HG02623 (cell line): ENCODE results near the gene PSAT1.

Experiments
- ATAC-seq: cut with Tn5 transposase; IDR thresholded peaks from one replicate; pipeline ENCODE4 v1.9.1; 2021; ENCODE audit warnings: moderate library complexity; ENCODE audit not compliant: unreplicated experiment

Gene PSAT1

DNA sequence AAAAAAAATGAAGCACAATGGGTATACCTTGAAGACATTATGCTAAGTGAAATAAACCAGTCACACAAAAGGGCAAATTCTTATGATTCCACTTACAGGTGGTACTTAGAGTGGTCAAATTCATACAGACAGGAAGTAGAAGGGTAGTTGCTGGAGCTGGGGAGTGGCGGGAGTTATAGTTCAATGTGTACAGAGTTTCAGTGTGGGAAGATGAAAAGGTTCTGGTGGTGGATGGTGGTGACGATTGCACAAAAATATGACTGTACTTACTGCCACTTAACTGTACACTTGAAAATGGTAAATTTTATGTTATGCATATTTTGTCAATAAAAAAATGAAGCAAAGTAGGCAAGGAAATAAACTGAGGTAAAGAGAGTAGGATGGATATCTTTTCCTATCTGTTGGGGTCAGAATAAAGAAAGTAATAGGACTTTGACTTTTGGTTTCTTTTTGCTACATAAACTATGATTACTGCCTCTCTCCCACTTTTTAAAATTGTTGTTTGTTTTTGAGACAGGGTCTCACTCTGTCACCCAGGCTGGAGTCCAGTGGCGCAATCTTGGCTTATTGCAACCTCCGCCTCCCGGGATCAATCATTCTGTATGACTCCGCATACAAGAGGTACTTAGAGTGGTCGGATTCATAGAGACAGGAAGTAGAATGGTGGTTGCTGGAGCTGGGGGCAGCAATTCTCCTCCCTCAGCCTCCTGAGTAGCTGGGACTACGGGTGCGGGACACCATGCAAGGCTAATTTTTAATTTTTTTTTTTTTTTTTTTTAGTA is 4.0 kb upstream of the PSAT1 start:
- ATAC-seq = no peak

DNA sequence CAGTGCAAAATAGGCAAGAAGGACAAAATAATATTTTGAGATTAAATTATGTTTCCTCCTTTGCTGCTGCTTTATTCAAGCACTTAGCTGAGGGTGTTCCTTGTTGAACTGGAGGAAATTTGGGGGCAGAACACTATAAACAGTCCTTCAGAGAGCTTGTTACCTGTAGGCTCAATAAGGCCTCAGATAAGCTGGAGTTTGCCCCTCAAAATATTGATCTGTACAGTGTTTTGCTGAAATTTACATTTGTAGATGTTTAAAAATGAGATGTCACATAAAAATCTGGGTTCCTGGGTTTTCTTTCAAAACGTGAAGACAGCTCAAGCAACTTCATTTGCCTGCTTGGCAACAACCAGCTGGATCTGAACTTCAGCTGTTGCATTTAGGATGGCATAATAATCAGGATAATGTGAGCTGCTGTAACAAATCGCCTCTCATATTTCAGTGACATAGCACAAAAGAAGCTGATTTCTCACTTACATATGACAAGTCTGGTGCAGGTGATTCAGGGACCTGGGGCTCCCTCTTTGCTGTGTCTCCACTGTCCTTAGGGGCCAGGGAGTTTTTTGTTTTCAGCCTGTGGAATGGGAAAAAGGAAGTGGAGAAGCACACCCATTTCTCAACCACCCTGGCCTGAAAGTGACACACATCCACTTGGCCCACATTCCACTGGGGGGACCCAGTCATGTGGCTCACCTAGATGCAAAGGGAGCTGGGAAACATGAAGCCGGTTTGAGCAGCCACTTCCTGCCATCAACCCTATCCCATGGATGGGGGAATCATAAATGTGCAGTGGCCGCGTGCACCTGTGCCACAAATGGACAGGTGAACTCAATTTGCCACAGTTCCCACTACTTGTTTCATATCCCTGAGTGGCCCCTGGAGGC is 2.4 kb upstream of the PSAT1 start:
- ATAC-seq = no peak

GRCh38 chr9:78295177-78295575 is 1.7 kb upstream of the PSAT1 start:
- ATAC-seq = no peak

DNA sequence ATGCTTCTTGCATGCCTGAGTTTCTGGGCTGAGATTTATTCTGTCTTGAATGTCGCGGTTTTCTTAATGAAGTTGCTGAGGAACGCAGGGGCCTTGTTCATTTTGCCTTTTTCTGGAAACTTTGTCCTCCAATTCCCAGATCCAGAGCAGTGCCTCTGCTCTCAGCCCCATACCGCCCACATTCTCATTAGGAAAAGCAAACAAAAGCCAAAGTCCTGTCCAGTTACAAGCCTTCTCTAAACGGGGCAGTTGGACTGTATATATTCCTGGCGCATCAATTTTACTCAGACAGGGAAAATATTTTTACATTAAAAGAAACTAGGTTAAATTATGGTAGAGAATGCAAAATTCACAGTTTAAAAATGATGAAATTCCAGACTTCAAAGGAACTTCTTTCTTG is 1.2 kb upstream of the PSAT1 start:
- no peak for ATAC-seq

DNA sequence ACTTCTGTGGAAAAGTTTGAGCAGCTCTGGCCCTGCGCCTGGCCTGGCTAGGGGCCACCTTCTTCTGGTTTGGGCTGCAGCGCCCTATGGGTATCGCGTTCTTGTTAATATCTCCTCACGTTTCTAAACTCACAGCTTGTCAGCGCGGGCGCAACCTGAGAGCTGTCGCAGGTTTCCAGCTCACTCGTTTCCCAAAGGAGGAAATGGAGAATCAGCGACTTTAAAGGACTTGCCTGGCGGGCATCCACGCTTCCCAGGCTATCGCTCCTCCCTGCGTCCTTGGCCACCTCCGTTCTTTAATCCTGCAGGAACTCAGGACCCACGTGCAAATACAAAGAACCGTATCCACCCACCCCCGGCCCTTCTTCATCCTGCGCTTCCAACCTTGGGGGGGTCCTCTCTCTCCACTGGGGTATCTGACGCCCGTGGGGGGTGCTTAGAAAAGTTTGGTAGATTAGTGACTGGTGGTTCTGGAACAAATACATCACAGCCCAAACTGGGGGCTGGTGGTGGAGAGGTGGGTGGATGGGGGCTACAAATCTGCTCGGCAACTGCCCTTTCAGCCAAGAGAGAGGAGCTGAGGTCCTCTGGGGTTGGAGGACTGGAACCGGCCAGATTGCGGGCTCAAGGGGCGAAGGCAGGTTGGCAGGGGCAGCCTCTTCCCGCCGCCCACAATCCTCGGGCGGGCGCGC is 578 bp upstream of the PSAT1 start:
- ATAC-seq = no peak

DNA sequence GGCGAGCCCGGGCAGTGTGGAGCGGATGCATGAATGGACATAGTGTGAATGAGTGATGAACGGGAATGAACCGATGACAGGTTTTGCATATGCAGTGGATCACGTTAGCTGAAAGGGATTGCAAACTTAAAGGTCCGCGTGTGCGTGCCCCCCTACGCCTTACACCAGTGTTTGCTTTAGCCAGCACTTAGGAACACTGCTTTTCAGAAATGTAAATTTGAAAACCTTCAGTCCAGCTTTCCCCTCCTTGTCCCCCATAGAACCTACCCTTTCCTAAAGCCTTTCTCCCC is 692 bp downstream of the PSAT1 start:
- no peak for ATAC-seq

GRCh38 chr9:78298046-78298765 is 1.3 kb downstream of the PSAT1 start:
- ATAC-seq = no peak

GRCh38 chr9:78300209-78300608 is 3.3 kb downstream of the PSAT1 start:
- ATAC-seq = no peak

- no peak for ATAC-seq
Observed at GRCh38 chr9:78301466-78301865, 4.5 kb downstream of the PSAT1 start.

GRCh38 chr9:78303377-78304062 is 6.6 kb downstream of the PSAT1 start:
- no peak for ATAC-seq

DNA sequence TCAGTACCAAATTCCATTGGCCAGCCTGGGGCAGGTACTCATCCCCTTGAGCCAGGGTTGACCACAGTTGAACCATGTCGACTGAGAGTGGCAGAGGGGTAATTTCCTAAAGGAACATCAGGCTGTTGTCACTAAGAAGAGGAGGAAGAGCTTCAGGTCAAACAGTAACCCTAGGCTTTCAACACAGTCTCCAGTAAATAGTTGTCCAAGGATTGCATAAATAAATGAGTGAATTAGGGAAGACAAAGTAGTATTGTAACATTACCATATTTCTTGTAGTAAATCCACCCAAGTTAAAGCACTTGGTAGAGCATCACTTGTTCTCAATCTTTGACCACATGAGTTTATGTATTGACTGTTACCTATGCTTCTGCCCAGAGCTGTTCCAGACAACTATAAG is 7.4 kb downstream of the PSAT1 start:
- no peak for ATAC-seq

DNA sequence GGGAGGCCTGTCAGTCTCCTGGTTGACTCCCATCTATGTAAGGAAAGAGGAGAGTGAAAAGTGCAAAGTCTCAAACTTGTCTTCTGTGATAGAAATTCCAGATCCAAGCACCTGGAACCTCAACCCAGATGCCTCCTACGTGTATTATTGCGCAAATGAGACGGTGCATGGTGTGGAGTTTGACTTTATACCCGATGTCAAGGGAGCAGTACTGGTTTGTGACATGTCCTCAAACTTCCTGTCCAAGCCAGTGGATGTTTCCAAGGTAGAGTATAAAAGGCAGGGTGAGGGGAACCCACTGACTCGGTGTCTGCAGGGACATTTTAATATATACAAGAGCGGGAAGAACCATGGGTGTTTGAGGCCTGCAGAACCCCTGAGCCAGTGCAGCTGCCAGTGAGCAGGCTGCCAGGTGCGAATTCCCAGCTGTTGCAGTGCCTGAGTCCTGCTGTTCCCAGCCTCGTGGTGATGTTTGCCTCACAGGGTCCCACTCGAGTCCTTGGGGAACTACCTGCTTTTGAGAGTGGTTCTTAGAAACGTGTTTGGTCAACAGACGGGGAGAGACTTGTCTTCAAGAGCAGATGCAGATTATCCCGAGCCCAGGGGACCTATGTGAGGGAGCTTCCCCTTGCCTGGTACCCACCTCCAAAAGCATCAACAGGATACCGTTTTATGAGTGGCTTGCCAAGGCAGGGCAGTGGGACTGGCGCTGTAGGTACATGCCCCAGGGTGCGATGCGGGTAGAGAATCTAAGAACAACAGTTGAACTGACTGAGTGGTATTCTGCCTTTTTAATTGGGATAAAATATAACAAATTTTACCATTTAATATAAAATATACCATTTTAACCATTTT is 9.5 kb downstream of the PSAT1 start:
- ATAC-seq = no peak

DNA sequence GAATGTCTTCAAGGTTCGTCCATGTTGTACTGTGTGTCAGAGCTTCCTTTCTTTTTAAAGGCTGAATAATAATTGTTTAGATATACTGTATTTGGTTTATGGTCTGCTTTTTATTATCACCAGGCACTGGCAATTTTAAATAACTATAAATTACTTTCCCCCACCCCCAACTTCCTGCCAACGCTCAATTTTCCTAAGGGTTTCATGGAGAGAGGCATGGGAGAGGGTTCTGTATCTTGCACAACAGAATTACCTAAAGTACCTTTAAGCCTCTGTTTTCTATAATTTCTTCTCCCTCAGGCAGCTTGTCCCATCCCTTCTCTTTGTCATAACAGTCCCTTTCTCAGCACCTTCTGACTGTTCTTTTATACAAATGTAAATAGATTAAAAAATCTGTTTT is 10.4 kb downstream of the PSAT1 start:
- no peak for ATAC-seq

GRCh38 chr9:78309066-78309465 is 12.1 kb downstream of the PSAT1 start:
- ATAC-seq = no peak

GRCh38 chr9:78311075-78311474 is 14.2 kb downstream of the PSAT1 start:
- ATAC-seq = no peak

DNA sequence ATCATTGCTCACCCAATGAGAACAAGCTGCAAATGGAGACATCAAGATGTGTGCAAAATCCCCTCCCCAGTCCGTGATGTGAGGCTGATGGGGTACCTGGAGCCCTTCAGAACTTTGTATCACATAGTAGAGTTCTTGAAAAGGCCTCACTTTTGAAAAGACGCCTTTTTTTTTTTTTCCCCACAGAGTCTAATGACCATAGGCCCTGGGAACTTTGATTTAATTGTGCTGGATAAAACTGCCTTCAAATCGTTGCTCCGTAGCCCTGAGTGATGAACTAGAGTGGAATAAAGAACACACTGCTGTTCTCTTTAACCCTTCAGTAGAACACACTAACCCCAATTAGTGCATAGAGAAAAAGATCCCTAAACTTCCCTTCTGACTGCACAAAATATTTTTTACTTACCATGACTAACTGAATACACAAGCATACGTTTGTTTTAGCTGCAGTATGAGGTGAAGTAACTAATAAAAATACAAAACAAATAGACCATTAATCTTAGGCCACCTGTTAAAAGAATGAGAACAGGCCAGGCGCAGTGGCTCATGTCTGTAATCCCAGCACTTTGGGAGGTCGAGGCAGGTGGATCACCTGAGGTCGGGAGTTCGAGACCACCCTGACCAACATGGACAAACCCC is 15.1 kb downstream of the PSAT1 start:
- no peak for ATAC-seq

GRCh38 chr9:78314550-78314949 is 17.6 kb downstream of the PSAT1 start:
- no peak for ATAC-seq

- ATAC-seq = no peak
Observed at GRCh38 chr9:78314953-78315870, 18.3 kb downstream of the PSAT1 start.
